ENCODE data around the gene GJA5. TPM values are rescaled to one million over a fixed set of nuclear protein-coding genes. Genes with fewer than 3 reads are reported as not detected.

GJA5 gene
- total and polyA plus RNA-seq, 2 experiments from 2014 or later = 0.24 to 1.7 TPM

- Mint-ChIP-seq H3K27ac (no peak overlapping the region), H3K9me3 (peaks cover 2% of the 10 kb centered on the region; the same call in 1 of the 3 replicates), H3K27me3 (ENCODE audit: insufficient read depth, low read depth, poor library complexity) (peaks cover 14% of the 10 kb centered on the region), H3K4me1 (peaks cover 25% of the 10 kb centered on the region), H3K36me3 (ENCODE audit: low read depth) (no peaks in the 10 kb centered on the region), H3K4me3 (no peak overlapping the region)
- Histone ChIP-seq H3K36me3 (ENCODE audit: insufficient read depth) (no peaks in the 10 kb centered on the region), H3K27ac (ENCODE audit: low read depth) (no peak overlapping the region), H3K4me3 (no peak overlapping the region), H3K79me2 (replicated peaks; ENCODE audit: insufficient read depth) (no peaks in the 10 kb centered on the region), H3K27me3 (ENCODE audit: insufficient read depth) (no peaks in the 10 kb centered on the region), H3K4me1 (ENCODE audit: insufficient read depth) (peaks cover 11% of the 10 kb centered on the region; the same call in 1 of the 2 replicates), H4K20me1 (replicated peaks; ENCODE audit: insufficient read depth) (no peaks in the 10 kb centered on the region), H3K4me2 (no peak overlapping the region), H3F3A (replicated peaks; ENCODE audit: low read depth) (no peaks in the 10 kb centered on the region), H3K9me2 (ENCODE audit: insufficient read depth) (peaks cover 33% of the 10 kb centered on the region), H2AFZ (no peak overlapping the region)
- no peak for DNase-seq (ENCODE audit: low spot score)
- ATAC-seq = no peak
- TF ChIP-seq JUNB (IDR thresholded peaks at IDR 0.05; ENCODE audit: unreplicated experiment) (no peak), ZNF114 (CRISPR knock-in tag; IDR thresholded peaks at IDR 0.05) (no peak), POLR2AphosphoS5 (IDR thresholded peaks at IDR 0.05; ENCODE audit: low read depth) (no peak), ZNF462 (CRISPR knock-in tag; IDR thresholded peaks at IDR 0.05) (no peak), CTCF (conservative IDR thresholded peaks at IDR 0.05; ENCODE audit: low read depth in 2 of 2) (no peak), REST (IDR thresholded peaks at IDR 0.05; ENCODE audit: unreplicated experiment) (no peak), STAT1 (IDR thresholded peaks at IDR 0.05; ENCODE audit: unreplicated experiment) (no peak), EZH2 (IDR thresholded peaks at IDR 0.05; ENCODE audit: low read depth, unreplicated experiment) (no peak), EZH2phosphoT487 (IDR thresholded peaks at IDR 0.05; ENCODE audit: unreplicated experiment) (no peak), ZNF331 (CRISPR knock-in tag; IDR thresholded peaks at IDR 0.05; ENCODE audit: low read depth) (no peak)
Measured at GRCh38 chr1:147777694-147778093, 17.3 kb upstream of the GJA5 start.
